ENCODE data around the gene PPA2.

PPA2 gene

DNA sequence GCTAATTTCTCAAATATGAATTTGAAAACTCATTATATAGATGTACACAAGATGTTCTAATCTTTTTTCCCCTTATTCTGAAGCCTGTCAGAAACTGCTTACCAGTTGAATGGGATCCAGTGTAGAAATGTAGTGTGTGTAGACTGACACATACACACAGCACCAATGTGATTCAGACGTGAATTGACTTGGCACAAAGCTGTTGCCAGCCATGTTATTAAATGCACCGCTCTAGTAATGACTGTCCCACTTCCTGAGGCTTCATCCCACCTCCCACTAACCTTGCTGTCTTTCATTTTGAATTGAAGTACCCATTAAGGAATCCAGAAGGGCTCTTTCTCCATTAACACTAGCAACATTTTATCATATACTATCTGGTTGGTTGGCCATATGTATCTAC, 146.6 kb downstream of the PPA2 start:
- no peaks in the 10 kb centered on the region for H3K36me3 ChIP-seq (ENCODE audit: control insufficient read depth in 2 of 2, insufficient read depth in 2 of 2, low read length in 2 of 2)
- H3K9me3 ChIP-seq (ENCODE audit: control insufficient read depth in 2 of 2, low read length in 2 of 2): no peaks in the 10 kb centered on the region
- H3K4me3 ChIP-seq (ENCODE audit: low read length in 2 of 2): no peak overlapping the region
- no peaks in the 10 kb centered on the region for H3K27me3 ChIP-seq (ENCODE audit: control insufficient read depth in 1 of 2, insufficient read depth in 2 of 2, low read length in 2 of 2)
- no peak overlapping the region for H3K9ac ChIP-seq (ENCODE audit: low read length in 2 of 2)
- H3K27ac ChIP-seq (ENCODE audit: low read length): no peak overlapping the region
- H3K4me1 ChIP-seq (ENCODE audit: control insufficient read depth, insufficient read depth, low read length): no peaks in the 10 kb centered on the region

All from stomach smooth muscle (tissue), 2 donors.